DMS53 treated with DMSO at 0.1 percent for 48 hours (cell line): ENCODE measurements around the gene CCND1.
A peak's percentile ranks its signal among the peaks of the same experiment; 100 is the strongest.

ENCODE experiments used
- DNase-seq: peaks from one replicate; lab custom pipeline; 2025; ENCODE audit not compliant: unreplicated experiment; lab: John Stamatoyannopoulos, UW

Gene CCND1

GRCh38 chr11:69640995-69641581 is at the start of gene CCND1:
TSS of gene CCND1 (plus strand) at chr11:69641156. CDS start at chr11:69641314, 158 bp downstream.
- peak; percentile 64 for DNase-seq

DNA sequence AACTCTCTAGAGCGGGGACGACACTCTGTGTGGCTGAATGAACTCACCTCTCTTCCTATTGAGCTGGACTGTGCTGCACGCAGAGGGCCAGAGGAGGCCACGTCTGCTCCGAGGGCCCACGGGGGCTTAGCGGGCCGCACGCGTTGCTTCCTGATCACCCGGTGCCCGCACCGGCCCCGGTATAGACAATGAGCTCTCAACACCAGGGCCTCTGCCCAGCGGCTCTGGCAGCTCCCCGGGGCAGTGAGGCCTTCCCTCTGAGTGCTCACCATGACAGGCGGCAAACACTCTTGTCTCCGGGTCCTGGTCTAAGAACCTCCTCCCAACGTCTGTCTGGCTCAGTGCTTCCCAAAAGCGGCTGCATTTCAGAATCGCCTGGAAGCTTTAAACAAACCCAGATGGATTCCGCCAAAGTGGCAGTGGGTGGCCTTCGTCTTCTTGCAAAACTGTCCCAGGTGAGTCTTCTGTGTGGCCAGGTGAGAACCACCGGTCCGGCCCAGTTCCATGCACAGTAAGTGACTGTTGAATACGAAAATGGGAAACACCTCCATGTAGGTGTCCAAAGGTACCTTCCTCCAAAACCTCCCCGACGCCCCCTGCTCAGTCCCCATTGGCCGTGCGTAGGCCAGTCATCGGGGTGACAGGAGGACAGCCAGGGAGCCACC is 47.8 kb upstream of the CCND1 start:
- DNase-seq: no peak

- DNase-seq: no peak
Measured at GRCh38 chr11:69593851-69594250, 47.1 kb upstream of the CCND1 start.

DNA sequence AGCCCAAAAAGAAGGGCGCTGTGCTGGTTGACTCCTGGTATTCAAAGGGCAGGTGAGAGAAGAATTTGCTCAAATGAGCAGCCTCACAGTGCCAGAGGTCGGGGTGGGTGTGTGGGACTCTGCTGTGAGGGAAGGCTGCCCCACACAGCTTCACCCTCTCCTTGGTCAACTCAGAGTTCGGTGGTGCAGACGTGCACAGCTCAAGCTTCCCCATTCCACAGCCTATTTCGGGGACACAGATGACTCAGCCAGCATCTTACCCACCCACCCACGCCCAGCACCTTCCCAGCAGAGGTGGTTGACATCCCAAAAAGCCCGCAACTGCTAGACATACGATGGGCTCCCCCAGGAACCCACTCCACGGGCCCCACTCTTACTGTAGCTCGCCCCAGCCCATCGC is 46.5 kb upstream of the CCND1 start:
- DNase-seq: no peak

- no peak for DNase-seq
Measured at GRCh38 chr11:69595805-69596665, 44.9 kb upstream of the CCND1 start.

DNA sequence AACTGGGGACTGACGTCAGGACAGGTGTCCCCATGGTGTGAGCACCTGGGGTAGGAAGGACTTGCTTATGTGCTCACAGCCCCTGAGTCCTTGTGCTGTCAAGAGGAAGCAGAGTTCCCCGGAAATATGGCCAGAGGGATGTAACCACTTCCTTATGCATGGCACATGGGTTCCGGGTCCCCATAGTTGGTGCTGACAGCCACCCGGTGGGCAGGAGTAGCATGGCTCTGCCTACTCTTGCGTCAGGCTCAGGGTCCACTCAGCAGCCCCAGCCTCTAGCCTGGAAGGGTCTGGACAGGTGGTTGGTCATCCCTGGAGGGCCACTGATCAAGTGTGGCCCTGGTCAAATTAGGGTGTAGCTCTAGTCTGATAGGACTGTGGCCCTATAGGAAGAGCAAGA is 42.8 kb upstream of the CCND1 start:
- no peak for DNase-seq

DNA sequence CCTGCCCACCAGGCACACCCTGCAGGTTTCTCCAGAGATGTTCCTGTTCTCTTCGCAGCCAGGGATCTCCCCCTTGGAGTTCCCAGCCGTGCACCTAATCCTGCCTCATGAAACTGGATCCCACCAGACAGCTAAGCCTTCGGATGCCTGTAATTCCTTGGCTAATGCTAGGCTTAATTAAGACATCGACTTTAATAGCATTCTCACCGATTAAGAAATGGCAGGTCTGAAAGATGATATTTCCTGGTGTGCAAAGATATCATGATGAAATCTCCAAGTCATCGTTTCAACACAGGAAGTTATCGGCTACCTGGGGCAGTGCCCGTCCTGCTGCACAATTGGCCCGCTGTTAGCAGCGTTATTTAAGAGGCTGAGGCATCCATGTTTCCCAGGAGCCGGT is 41.5 kb upstream of the CCND1 start:
- no peak for DNase-seq

DNA sequence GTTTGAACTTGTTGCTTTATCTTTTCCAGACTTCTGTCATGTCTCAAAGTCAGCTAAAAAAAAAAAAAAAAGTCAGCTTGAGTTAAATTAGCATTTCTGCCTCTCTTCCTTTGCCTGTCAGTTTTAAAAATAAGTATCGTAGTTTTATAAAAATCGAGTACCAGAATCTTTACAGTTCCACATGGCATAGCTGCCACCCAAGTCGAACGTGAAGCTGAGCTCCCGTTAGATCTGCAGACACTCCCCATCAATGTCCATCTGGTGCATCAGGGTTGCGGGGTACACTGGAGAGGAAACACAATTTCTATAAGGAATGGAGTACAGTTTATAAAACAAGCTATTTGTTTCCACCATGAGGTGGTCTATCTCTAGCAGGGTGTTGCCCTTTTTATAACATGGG is 41.0 kb upstream of the CCND1 start:
- no peak for DNase-seq

DNA sequence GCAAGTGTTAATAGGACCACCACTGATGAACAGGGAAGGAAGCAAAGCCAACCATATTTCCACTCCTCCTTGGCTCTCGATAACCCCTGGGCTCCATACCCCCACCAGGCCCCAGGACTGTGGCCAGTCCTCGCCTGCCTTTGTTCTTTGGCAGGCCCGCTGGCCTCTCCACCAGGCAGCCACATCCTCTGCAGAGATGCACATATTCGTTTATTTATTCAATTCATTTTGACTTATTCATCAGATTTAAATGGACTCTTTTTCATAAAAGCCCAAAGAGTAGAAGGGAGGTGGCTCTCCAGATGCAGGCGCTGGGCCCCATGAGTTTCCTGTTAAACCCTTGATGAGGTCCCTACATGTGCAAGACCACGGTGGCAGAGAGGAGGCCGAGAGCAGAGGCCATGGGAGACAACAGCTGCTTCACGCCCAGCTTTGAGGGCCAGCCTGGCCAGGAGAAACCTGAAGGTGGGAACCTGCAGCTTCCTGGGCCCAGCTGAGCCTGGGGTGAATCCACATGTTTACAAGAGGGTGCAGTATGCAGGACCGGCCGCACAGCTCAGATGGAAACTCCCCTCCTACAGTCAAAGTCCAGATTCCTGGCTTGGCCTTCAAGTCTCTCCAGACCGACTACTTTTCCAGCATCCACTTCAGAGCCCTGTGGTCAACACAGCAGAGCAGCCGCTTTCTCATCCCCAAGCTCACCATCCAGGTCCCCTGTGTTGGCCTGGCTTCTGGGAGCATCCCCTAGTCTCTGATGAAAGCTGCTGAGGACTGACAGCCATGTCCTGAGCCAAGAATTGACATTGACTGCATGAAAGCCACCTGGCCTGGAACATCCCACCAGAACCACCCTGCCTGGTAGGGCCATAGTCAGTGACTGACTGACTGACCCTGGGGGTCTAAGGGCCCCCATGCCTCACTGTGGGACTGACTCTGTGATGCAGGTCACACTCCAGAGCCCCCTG is 39.7 kb upstream of the CCND1 start:
- no peak for DNase-seq

GRCh38 chr11:69603111-69603836 is 37.7 kb upstream of the CCND1 start:
- DNase-seq: no peak

DNA sequence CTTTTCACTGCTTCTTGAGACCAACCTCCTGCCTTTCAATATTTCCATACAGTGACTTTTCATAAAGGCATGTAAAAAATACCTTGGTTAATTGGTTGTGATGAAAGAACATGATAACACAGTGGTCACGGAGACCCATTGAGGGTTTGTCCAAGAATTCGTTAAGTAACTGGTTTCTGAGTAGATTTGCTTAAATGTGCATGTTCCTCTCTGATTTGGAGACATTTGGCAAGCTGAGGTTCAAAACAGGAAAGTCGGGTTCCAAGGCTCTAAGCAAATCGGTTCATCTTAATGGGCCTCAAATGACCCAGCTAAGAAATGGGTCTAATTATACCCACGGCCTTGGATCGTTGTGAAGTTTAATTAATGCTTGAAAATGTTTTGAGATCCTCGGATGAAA is 36.9 kb upstream of the CCND1 start:
- no peak for DNase-seq

DNA sequence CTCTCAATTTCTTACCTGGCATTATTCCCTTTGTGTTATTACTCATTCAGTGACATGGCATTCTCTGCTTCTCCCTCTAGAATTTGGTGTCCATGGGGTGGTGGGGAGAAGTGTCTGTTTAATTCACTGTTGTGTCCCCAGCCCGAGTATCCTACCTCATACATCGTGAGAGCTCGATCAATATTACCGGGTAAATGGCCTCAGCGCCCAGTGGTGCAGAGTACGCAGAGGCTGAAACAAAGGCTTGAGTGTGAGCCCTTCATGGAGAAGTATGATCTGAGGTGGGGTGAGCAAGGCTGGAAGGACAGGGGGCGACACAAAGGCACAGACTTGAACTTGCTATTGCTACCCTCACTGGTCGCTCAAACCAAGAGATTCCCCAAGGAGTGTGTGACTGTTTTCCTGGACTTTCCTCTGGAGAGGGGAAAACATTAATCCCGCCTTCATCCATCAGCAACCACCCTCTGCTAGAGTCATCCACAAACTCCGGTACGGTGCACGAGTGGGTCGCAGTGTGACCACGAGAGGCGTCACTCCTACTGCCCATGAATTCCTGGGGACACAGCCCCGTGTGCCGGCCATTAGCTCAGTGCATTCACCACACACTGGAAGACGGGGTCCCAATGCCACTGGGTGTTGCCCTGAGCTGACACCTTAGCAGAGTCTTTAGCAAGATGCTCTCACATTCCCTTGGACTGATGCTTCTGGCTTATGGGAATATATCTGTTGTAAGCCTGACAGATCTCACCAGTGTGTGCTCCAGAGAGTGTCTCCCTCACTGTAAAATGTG is 35.0 kb upstream of the CCND1 start:
- DNase-seq: no peak

DNA sequence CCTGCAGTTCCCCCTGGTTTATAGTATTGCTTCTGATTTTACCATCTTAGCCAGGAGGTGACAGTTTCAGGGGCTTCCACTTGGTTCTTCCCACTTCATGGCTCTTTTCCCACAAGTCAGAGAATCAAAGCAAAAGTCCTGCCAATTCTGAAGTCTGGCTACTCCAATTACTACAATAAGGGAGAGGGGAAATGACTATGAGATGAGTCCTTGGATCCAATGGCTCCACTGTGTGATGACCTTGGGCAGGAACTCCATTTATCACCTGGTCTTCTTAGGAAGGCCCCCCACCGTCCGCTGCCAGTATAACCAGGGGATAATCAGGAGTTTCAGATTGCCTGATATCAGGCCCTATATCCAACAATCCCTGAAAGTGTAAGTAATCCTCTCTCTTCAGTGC is 31.6 kb upstream of the CCND1 start:
- DNase-seq: no peak

- DNase-seq: no peak
Measured at GRCh38 chr11:69611548-69612526, 29.1 kb upstream of the CCND1 start.

DNA sequence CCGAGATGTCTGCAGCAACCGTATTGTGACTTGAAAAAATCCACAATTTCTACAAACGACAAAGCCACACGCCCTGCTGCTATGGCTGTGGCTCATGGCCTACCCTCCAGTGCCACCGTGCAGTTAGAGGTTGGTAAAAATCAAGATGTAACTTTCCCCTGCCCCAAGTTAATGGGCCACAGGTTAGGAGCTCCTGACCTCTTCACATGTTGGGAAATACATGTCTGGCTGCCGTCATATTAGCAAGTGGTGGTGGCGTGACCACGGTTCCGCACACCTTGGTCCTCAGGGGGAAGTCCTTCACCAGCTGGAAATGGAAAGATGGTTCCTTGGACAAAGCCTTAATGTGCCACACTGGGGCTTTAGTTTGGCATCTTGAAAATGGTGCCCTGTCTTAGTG is 27.4 kb upstream of the CCND1 start:
- no peak for DNase-seq

DNA sequence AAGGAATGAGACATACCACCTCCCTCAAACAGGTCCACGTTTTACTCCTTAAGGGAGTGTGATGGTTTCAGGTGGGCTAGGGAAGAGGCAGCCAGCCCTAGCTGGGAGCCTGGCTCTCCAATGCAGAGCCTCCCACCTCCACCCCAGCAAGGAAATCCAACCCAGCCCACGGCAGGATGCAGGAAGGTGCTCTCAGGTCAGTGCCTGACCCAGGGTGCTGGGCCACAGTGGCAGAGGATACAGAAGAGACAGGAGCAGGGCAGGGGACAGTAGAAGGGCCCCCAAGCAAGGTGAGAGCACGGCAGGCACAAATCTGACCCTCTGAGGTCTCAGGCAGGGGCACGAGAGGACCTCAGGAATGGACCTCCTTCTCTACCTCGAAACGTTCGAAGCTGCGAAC is 26.9 kb upstream of the CCND1 start:
- DNase-seq: no peak

DNA sequence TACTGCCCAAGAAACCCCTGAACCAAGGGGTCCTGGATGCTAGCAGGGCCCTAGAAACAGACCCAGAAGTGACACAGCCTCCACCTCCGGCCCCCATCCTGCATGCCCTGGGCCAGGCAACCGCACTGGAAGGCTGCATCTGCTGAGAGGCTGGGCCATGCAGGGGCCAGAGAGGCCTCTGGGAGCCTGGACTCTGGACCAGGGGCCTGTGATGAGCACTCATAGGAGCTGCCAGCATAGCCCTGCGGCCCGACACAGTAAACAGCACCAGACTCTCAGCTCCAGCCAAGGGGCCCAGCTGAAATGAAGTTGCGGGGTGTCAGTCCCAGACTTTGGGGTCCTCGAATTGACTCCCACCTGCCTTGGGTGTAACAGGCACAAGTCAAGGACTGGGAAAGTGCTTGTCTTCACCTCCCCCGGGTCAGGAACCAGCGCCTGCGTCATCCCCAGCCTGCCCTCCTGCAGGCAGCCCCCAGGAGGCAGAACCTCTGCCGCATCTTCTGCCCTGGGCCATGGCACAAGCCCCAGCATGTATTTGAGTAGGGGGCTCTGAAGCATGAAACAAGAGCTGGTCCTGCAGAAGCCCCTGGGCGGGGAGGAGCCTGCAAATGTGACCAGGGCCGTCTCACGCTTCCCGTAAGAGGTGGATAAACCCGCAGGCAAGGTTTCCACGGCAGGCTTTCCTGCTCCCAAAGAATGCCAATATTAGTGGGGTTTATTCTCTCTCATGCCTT is 25.2 kb upstream of the CCND1 start:
- DNase-seq: no peak

GRCh38 chr11:69617220-69617619 is 23.7 kb upstream of the CCND1 start:
- no peak for DNase-seq
